Measurements from ENCODE around the gene ACBD5.
A peak's percentile ranks its signal among the peaks of the same experiment; 100 is the strongest.
"Not testable (repeated sequence)": the region's sequence is repeated elsewhere in the genome, so short reads cannot be mapped to it uniquely, and the experiment has no call there.

Gene ACBD5

GRCh38 chr10:27237531-27237930 is 3.1 kb downstream of the ACBD5 start:
- DNase-seq: not testable (repeated sequence)

GRCh38 chr10:27236589-27237128 is 3.9 kb downstream of the ACBD5 start:
- DNase-seq: not testable (repeated sequence)

GRCh38 chr10:27235706-27236105 is 4.9 kb downstream of the ACBD5 start:
- DNase-seq: no peak

- DNase-seq: no peak
These were observed 10.6 kb downstream of the ACBD5 start for GRCh38 chr10:27230022-27230421.

GRCh38 chr10:27225642-27226257 is 14.8 kb downstream of the ACBD5 start:
- no peak for DNase-seq

GRCh38 chr10:27225011-27225590 is 15.5 kb downstream of the ACBD5 start:
- no peak for DNase-seq

- DNase-seq: peak; percentile 30 to 42
These were observed 16.6 kb downstream of the ACBD5 start for GRCh38 chr10:27223964-27224363.

- DNase-seq: no peak
These were observed 33.2 kb downstream of the ACBD5 start for GRCh38 chr10:27207350-27207749.

GRCh38 chr10:27203806-27204205 is 36.8 kb downstream of the ACBD5 start:
- no peak for DNase-seq

- no peak for DNase-seq
These were observed 42.5 kb downstream of the ACBD5 start for GRCh38 chr10:27197980-27198620.

GRCh38 chr10:27192284-27192683 is 48.3 kb downstream of the ACBD5 start:
- DNase-seq: no peak

GRCh38 chr10:27190508-27190907 is 50.1 kb downstream of the ACBD5 start:
- DNase-seq: no peak

GRCh38 chr10:27188897-27189296 is 51.7 kb downstream of the ACBD5 start:
- no peak for DNase-seq

- DNase-seq: no peak
These were observed 52.3 kb downstream of the ACBD5 start for GRCh38 chr10:27188259-27188658.

- DNase-seq: no peak
These were observed 70.7 kb downstream of the ACBD5 start for GRCh38 chr10:27169849-27170248.

GRCh38 chr10:27158421-27158820 is 82.2 kb downstream of the ACBD5 start:
- DNase-seq: no peak

- DNase-seq: peak in 1 of 2 experiments; percentile 21
These were observed 83.4 kb downstream of the ACBD5 start for GRCh38 chr10:27157150-27157549.

- DNase-seq: not testable (repeated sequence)
These were observed 84.0 kb downstream of the ACBD5 start for GRCh38 chr10:27156566-27156965.

- peak; percentile 93 to 94 for DNase-seq
These were observed 85.4 kb downstream of the ACBD5 start, which contains the start of gene MASTL for GRCh38 chr10:27155066-27155754. TSS of gene MASTL (plus strand) at chr10:27155352. CDS start at chr10:27155427, 75 bp downstream.

- DNase-seq: peak in 1 of 2 experiments; percentile 34
These were observed 86.8 kb downstream of the ACBD5 start for GRCh38 chr10:27153845-27154193.

GRCh38 chr10:27153329-27153728 is 87.3 kb downstream of the ACBD5 start:
- DNase-seq: no peak

GRCh38 chr10:27152687-27153086 is 87.9 kb downstream of the ACBD5 start:
- DNase-seq: peak in 1 of 2 experiments; percentile 18

- DNase-seq: no peak
These were observed 90.3 kb downstream of the ACBD5 start for GRCh38 chr10:27150261-27150660.
